ENCODE measurements around the gene BCL2L15. TPM values are rescaled to one million over a fixed set of nuclear protein-coding genes. Genes with fewer than 3 reads are reported as not detected.

The BCL2L15 gene
- total RNA-seq, 4 donors from 2014 or later: 0.32 TPM; not detected in 3

DNA sequence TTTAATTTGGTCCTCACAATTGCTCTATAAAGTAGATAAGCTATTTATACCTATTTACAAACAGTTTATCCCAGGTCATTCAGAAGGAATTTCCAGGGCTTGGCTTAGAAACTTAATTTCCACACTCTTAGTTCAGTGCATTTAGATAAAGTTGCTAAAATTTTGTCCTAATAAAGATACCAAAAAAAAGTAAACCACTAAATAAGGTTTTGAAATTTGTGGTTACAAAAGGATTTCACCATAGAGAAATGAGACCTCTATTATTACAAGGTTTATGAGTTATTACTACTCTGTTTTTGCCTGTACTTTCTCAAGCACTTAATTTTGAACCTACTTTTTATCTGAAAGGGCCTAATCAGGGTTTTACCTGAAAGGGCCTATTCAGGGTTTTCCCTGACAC is 38.3 kb downstream of the BCL2L15 start:
- in situ Hi-C loops (cut with MboI; ENCODE audit: low sequenced_read_pairs in 4 of 4) (loop anchor here in 3 of 4 donors (25.0 kb wide), 1 partner anchor 438 kb away; no protein-coding TSS in a partner anchor), intact Hi-C loops (cut with DNase I; ENCODE audit: low total_unique reads) (no loop called here)
- H3K27ac ChIP-seq: no peak overlapping the region
- no peaks in the 10 kb centered on the region for H3K27me3 ChIP-seq
- ATAC-seq (no peak), DNase-seq (no peak)
- no peak overlapping the region for H3K4me3 ChIP-seq
- H3K4me1 ChIP-seq: no peaks in the 10 kb centered on the region
- no peaks in the 10 kb centered on the region for H3K9me3 ChIP-seq
- no peak for TF ChIP-seq CTCF (IDR thresholded peaks at IDR 0.05 in 4 of 5, conservative IDR thresholded peaks at IDR 0.05 in 1 of 5)
- H3K36me3 ChIP-seq: no peaks in the 10 kb centered on the region

- Histone ChIP-seq H3K4me3 (no peak overlapping the region), H3K4me1 (no peaks in the 10 kb centered on the region), H3K9me3 (no peaks in the 10 kb centered on the region), H3K36me3 (no peaks in the 10 kb centered on the region), H3K27ac (no peak overlapping the region), H3K27me3 (no peaks in the 10 kb centered on the region)
- ATAC-seq (no peak), DNase-seq (no peak)
- in situ Hi-C loops (cut with MboI; ENCODE audit: low sequenced_read_pairs in 4 of 4): loop anchor here in 3 of 4 donors (25.0 kb wide), 1 partner anchor 441 kb away; no protein-coding TSS in a partner anchor
- intact Hi-C loops (cut with DNase I; ENCODE audit: low total_unique reads): no loop called here
- TF ChIP-seq CTCF (IDR thresholded peaks at IDR 0.05 in 4 of 5, conservative IDR thresholded peaks at IDR 0.05 in 1 of 5): no peak
- TF ChIP-seq POLR2A (IDR thresholded peaks at IDR 0.05): no peak
Measured at GRCh38 chr1:113846391-113847035, 40.9 kb downstream of the BCL2L15 start.

- DNase-seq (no peak), ATAC-seq (no peak)
- in situ Hi-C loops (cut with MboI; ENCODE audit: low sequenced_read_pairs in 4 of 4): loop anchor here (10.0 to 25.0 kb wide), 3 partner anchors 68 to 451 kb away; partner anchors contain the start of genes AP4B1 (in 2 of the 4) and DCLRE1B (in 2 of the 4)
Measured at GRCh38 chr1:113836534-113836933, 50.8 kb downstream of the BCL2L15 start.

GRCh38 chr1:113835686-113836290 is 51.6 kb downstream of the BCL2L15 start:
- Histone ChIP-seq H3K27ac (no peak overlapping the region), H3K4me1 (no peaks in the 10 kb centered on the region), H3K4me3 (no peak overlapping the region), H3K9me3 (no peaks in the 10 kb centered on the region), H3K27me3 (no peaks in the 10 kb centered on the region), H3K36me3 (no peaks in the 10 kb centered on the region)
- TF ChIP-seq CTCF (IDR thresholded peaks at IDR 0.05 in 4 of 5, conservative IDR thresholded peaks at IDR 0.05 in 1 of 5) (peak; percentile 49 to 71 (median 70)), POLR2A (IDR thresholded peaks at IDR 0.05) (no peak)
- in situ Hi-C loops (cut with MboI; ENCODE audit: low sequenced_read_pairs in 4 of 4) (loop anchor here (10.0 to 25.0 kb wide), 3 partner anchors 69 to 452 kb away; partner anchors contain the start of genes AP4B1 (in 2 of the 4) and DCLRE1B (in 2 of the 4)), intact Hi-C loops (cut with DNase I; ENCODE audit: low total_unique reads) (loop anchor here (1.0 to 5.0 kb wide), 3 partner anchors 70 to 447 kb away; partner anchors contain the start of genes DCLRE1B and HIPK1)
- no peak for ATAC-seq
- DNase-seq: no peak

More at GRCh38 chr1:113836534-113836933, 50.8 kb downstream of the BCL2L15 start:
- Histone ChIP-seq H3K36me3 (no peaks in the 10 kb centered on the region), H3K27ac (no peak overlapping the region), H3K4me3 (no peak overlapping the region), H3K9me3 (no peaks in the 10 kb centered on the region), H3K27me3 (no peaks in the 10 kb centered on the region), H3K4me1 (no peaks in the 10 kb centered on the region)
- TF ChIP-seq CTCF (IDR thresholded peaks at IDR 0.05 in 4 of 5, conservative IDR thresholded peaks at IDR 0.05 in 1 of 5) (no peak), POLR2A (IDR thresholded peaks at IDR 0.05) (no peak)
- intact Hi-C loops (cut with DNase I; ENCODE audit: low total_unique reads): loop anchor here (5.0 kb wide), 1 partner anchor 446 kb away; no protein-coding TSS in a partner anchor

Data from gastrocnemius medialis (tissue), 4 donors.